Naive thymus-derived CD4-positive, alpha-beta T cell (primary cell): ENCODE data around the gene SLC36A2. TPM values are rescaled to one million over a fixed set of nuclear protein-coding genes. Genes with fewer than 3 reads are reported as not detected.
A peak's percentile ranks its signal among the peaks of the same experiment; 100 is the strongest.
"Not testable (repeated sequence)": the region's sequence is repeated elsewhere in the genome, so short reads cannot be mapped to it uniquely, and the experiment has no call there.

Experiments used
- ATAC-seq: fragments of 150-1000 bp; cut with Tn5 transposase; 2 replicates; pipeline ENCODE4 v1.10.0; 2021; ENCODE audit warnings: mild to moderate bottlenecking, moderate library complexity
- CTCF ChIA-PET: fragments of 350-600 bp; sonication (Branson Sonifier 250); formaldehyde crosslinking; loops from one replicate; lab custom pipeline; 2021; ENCODE audit warnings: antibody characterized with exemption; lab: Charles Lee
- POLR2A ChIA-PET: fragments of 350-600 bp; sonication (Branson Sonifier 250); formaldehyde crosslinking; loops from one replicate; lab custom pipeline; 2021; ENCODE audit warnings: antibody characterized with exemption, inconsistent platforms; lab: Charles Lee
- DNase-seq, 9 donors: peaks; one replicate each; pipeline versions ENCODE4 v3.0.0 to v3.0.0-alpha.2; 2020 to 2022; ENCODE audit warnings: mixed read lengths in 1 of 9
- H3K27ac ChIP-seq: one replicate; pipeline ENCODE4 v1.7.0; 2013; ENCODE audit warnings: mild to moderate bottlenecking, low read depth, low read length, moderate library complexity
- H3K27me3 ChIP-seq, 2 donors: one replicate each; pipeline ENCODE4 v1.7.0; 2013; ENCODE audit warnings: low read length in 2 of 2, mild to moderate bottlenecking in 2 of 2, moderate library complexity in 2 of 2; ENCODE audit not compliant: control insufficient read depth in 2 of 2, insufficient read depth in 2 of 2
- H3K36me3 ChIP-seq, 3 experiments: 1 replicate in 2 of 3; 2 replicates in 1 of 3; pipeline ENCODE4 v1.7.0; 2013; ENCODE audit warnings: low read length in 3 of 3, mild to moderate bottlenecking in 3 of 3, moderate library complexity in 1 of 3; ENCODE audit not compliant: insufficient read depth in 3 of 3, control insufficient read depth in 2 of 3
- H3K4me1 ChIP-seq, 2 donors: one replicate each; pipeline ENCODE4 v1.7.0; 2013; ENCODE audit warnings: low read length in 2 of 2, mild to moderate bottlenecking in 2 of 2, moderate library complexity in 1 of 2; ENCODE audit not compliant: control insufficient read depth in 2 of 2, insufficient read depth in 2 of 2
- H3K4me3 ChIP-seq: 2 replicates; pipeline ENCODE4 v1.7.0; 2013; ENCODE audit warnings: mild to moderate bottlenecking, low read length
- H3K9me3 ChIP-seq, 3 experiments: 1 replicate in 2 of 3; 2 replicates in 1 of 3; pipeline ENCODE4 v1.7.0; 2013; ENCODE audit warnings: low read length in 3 of 3; ENCODE audit not compliant: control insufficient read depth in 2 of 3
- H3K27ac Mint-ChIP-seq, 9 donors: one replicate each; pipeline ENCODE4 v1.8.0; 2020 to 2022; ENCODE audit warnings: mixed read lengths in 9 of 9, mild to moderate bottlenecking in 8 of 9, moderate library complexity in 5 of 9, inconsistent platforms in 2 of 9
- H3K27me3 Mint-ChIP-seq, 5 donors: one replicate each; pipeline ENCODE4 v1.8.0; 2021 to 2022; ENCODE audit warnings: mixed read lengths in 5 of 5, mild to moderate bottlenecking in 1 of 5
- H3K36me3 Mint-ChIP-seq, 5 donors: one replicate each; pipeline ENCODE4 v1.8.0; 2020 to 2022; ENCODE audit warnings: mixed read lengths in 5 of 5, mild to moderate bottlenecking in 3 of 5, inconsistent platforms in 1 of 5
- H3K4me1 Mint-ChIP-seq, 7 donors: one replicate each; pipeline ENCODE4 v1.8.0; 2020 to 2022; ENCODE audit warnings: mixed read lengths in 7 of 7, mild to moderate bottlenecking in 3 of 7, inconsistent platforms in 1 of 7
- H3K4me3 Mint-ChIP-seq, 10 donors: one replicate each; pipeline ENCODE4 v1.8.0; 2020 to 2022; ENCODE audit warnings: mild to moderate bottlenecking in 10 of 10, mixed read lengths in 10 of 10, moderate library complexity in 6 of 10, inconsistent platforms in 2 of 10
- H3K9me3 Mint-ChIP-seq, 11 donors: one replicate each; pipeline ENCODE4 v1.8.0; 2020 to 2022; ENCODE audit warnings: mixed read lengths in 11 of 11, mild to moderate bottlenecking in 4 of 11, inconsistent platforms in 1 of 11, moderate library complexity in 1 of 11
- intact Hi-C, 2 donors: fragments of 100-400 bp; cut with micrococcal nuclease; formaldehyde crosslinking; loops; one replicate each; pipeline ENCODE4 v1.15.1; 2023
- polyA plus RNA-seq, 2 donors: library from polyadenylated mRNA; unstranded; fragments of 300-500 nt; fragmentation: Illumina TruSeq; gene quantifications; one replicate each; pipeline ENCODE4 v1.2.3, GENCODE V29; 2021
- total RNA-seq, 6 experiments: library from RNA in 5 of 6; stranded (reverse) in 5 of 6; gene quantifications; 1 replicate in 5 of 6; 2 replicates in 1 of 6; pipeline ENCODE4 v1.2.3 and lab custom pipeline; 2021 to 2026

SLC36A2 gene
- total and polyA plus RNA-seq, 7 experiments from 2014 or later = not detected

DNA sequence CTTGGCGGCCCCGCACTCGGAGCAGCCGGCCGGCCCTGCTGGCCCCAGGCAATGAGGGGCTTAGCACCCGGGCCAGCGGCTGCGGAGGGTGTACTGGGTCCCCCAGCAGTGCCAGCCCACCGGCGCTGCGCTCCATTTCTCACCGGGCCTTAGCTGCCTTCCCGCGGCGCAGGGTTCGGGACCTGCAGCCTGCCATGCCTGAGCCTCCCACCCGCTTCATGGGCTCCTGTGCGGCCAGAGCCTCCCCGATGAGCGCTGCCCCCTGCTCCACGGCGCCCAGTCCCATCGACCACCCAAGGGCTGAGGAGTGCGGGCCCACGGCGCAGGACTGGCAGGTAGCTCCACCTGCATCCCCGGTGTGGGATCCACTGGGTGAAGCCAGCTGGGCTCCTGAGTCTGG is 38.1 kb downstream of the SLC36A2 start:
- H3K4me3 Mint-ChIP-seq, intact Hi-C loops, ATAC-seq, CTCF ChIA-PET, H3K9me3 ChIP-seq, DNase-seq, POLR2A ChIA-PET, H3K27ac ChIP-seq, H3K27ac Mint-ChIP-seq, H3K4me1 Mint-ChIP-seq, H3K4me3 ChIP-seq, H3K27me3 ChIP-seq, H3K36me3 ChIP-seq, H3K4me1 ChIP-seq: not testable (repeated sequence)
- Mint-ChIP-seq H3K9me3 (peaks cover 9 to 23% (median 13%) of the 10 kb centered on the region in 11 donors), H3K27me3 (peaks cover 0 to 32% (median 25%) of the 10 kb centered on the region in 5 donors), H3K36me3 (peaks cover 0 to 13% (median 5%) of the 10 kb centered on the region in 5 donors)

GRCh38 chr5:151303666-151304065 is 43.7 kb downstream of the SLC36A2 start, which contains the start of gene SLC36A3:
TSS of gene SLC36A3 (minus strand) at chr5:151303766. CDS start at chr5:151303354, 412 bp downstream.
- Histone ChIP-seq H3K4me3 (no peak within 1 kb of the TSS), H3K27ac (no peak within 1 kb of the TSS), H3K9me3 (no peaks in the 10 kb centered on the region), H3K4me1 (no peaks in the 10 kb centered on the region), H3K27me3 (no peaks in the 10 kb centered on the region), H3K36me3 (no peaks in the 10 kb centered on the region)
- H3K36me3 Mint-ChIP-seq = no peaks in the 10 kb centered on the region
- H3K9me3 Mint-ChIP-seq = peaks cover 0 to 6% (median 0%) of the 10 kb centered on the region in 11 donors
- ATAC-seq (no peak), DNase-seq (no peak)
- H3K4me1 Mint-ChIP-seq = peaks cover 0 to 5% (median 0%) of the 10 kb centered on the region in 7 donors
- H3K4me3 Mint-ChIP-seq = no peak within 1 kb of the TSS
- ChIA-PET POLR2A (no interaction called here), CTCF (no interaction called here)
- peak within 1 kb of the TSS in 1 of 9 donors; percentile 74 for H3K27ac Mint-ChIP-seq
- H3K27me3 Mint-ChIP-seq = peaks cover 0 to 53% (median 36%) of the 10 kb centered on the region in 5 donors
- intact Hi-C loops = no loop called here

DNA sequence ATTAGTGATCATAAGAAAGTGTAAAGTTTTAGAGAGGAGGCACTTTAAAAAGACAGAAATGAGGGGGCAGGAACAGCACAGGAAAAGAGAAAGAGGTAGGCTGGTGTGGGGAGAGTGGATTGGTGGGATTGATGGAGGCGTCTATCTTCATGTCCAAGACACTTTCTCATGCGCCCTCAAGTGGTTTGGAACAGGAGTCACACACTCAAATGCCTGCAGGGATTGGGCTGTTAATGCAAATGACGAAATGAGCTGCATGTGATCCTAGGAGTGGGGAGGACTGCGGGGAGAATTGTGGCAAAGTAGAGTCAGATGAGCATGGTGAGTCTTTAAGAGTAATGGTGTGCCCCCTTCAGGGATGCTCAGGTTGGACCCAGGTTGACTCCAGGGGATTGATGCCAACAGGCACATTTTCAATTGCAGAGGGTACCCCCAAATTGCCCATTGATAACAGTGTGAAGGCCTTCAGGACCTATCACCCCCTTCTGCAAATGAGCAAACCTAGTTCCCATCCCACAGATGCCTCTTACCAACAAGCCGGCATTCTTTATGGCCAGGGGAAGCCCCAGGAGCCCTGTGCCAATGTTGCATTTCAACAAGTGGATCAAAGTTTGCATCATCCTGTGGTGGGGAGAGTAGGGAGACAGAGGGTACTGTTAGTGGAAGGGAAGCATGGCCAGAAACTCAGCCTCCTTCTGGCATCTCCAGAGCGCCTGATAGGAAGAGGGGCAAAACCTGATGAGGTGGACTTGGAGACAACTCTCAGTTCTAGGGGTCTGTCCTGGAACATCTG is 49.1 kb downstream of the SLC36A2 start:
- ATAC-seq = no peak
- H3K4me1 ChIP-seq = no peaks in the 10 kb centered on the region
- H3K9me3 ChIP-seq = no peaks in the 10 kb centered on the region
- CTCF ChIA-PET = interaction anchor here (1.5 kb wide), 1 partner anchor 246 kb away, joined by 3 read pairs; no protein-coding TSS in a partner anchor
- DNase-seq = peak in 3 of 9 donors; percentile 10 to 21 (median 14)
- intact Hi-C loops = loop anchor here in 1 of 2 donors (1.0 to 5.0 kb wide), 2 partner anchors 76 to 133 kb away; partner anchors contain the start of gene CCDC69
- no peaks in the 10 kb centered on the region for H3K36me3 ChIP-seq
- Mint-ChIP-seq H3K4me1 (peaks cover 0 to 9% (median 0%) of the 10 kb centered on the region in 7 donors), H3K36me3 (no peaks in the 10 kb centered on the region), H3K4me3 (no peak overlapping the region), H3K27me3 (peaks cover 8 to 35% (median 26%) of the 10 kb centered on the region in 5 donors), H3K9me3 (peaks cover 0 to 2% (median 0%) of the 10 kb centered on the region in 11 donors), H3K27ac (no peak overlapping the region)
- no peaks in the 10 kb centered on the region for H3K27me3 ChIP-seq
- no peak overlapping the region for H3K27ac ChIP-seq
- no peak overlapping the region for H3K4me3 ChIP-seq
- POLR2A ChIA-PET = no interaction called here

DNA sequence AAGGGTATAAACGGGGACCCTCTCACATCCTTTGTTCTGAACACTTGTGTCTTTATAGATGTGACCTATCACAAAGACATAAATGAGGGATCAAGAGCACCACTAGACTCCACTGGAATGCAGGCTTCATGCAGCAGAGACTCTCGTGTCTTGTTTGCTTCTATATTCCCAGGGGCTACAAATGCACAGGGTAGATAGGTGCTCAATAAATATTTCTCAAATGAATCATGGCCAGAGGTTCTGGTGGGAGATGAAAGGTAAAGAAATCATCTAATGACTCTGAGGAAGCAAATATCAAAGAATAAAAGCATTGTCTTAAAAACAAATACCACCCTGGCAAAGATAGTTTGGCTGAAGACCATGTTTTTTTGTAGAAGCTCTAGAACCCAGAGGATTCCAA is 50.4 kb downstream of the SLC36A2 start:
- DNase-seq (no peak), ATAC-seq (no peak)
- CTCF ChIA-PET = interaction anchor here (0.7 to 1.5 kb wide), 2 partner anchors 180 to 244 kb away, joined by 3 read pairs; no protein-coding TSS in a partner anchor
- POLR2A ChIA-PET = no interaction called here
- H3K27me3 ChIP-seq = no peaks in the 10 kb centered on the region
- intact Hi-C loops = loop anchor here in 1 of 2 donors (5.0 kb wide), 1 partner anchor 75 kb away; the partner anchor contains the start of gene CCDC69
- peaks cover 0 to 2% (median 0%) of the 10 kb centered on the region in 11 donors for H3K9me3 Mint-ChIP-seq
- peaks cover 0 to 9% (median 0%) of the 10 kb centered on the region in 7 donors for H3K4me1 Mint-ChIP-seq
- no peaks in the 10 kb centered on the region for H3K36me3 ChIP-seq
- H3K27ac Mint-ChIP-seq = no peak overlapping the region
- H3K4me3 Mint-ChIP-seq = no peak overlapping the region
- H3K9me3 ChIP-seq = no peaks in the 10 kb centered on the region
- H3K27ac ChIP-seq = no peak overlapping the region
- H3K36me3 Mint-ChIP-seq = no peaks in the 10 kb centered on the region
- no peaks in the 10 kb centered on the region for H3K4me1 ChIP-seq
- H3K27me3 Mint-ChIP-seq = peaks cover 8 to 30% (median 21%) of the 10 kb centered on the region in 5 donors
- no peak overlapping the region for H3K4me3 ChIP-seq

DNA sequence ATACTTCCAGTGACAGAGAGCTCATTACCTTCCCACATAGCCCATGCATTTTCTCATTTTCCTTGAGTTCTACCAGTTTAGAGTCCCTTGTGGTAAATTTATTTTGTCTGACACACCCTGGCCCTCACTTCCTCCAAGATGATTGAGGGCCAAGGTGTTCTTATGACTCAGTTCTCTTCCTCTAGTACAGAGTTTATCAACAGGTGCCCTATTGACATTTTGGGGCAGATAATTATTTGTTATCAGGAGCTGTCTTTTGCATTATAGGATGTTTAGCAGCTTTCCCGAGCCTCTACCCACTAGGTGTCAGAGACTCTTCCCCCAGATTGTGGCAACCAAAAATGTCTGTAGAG is 50.9 kb downstream of the SLC36A2 start:
- Histone ChIP-seq H3K27me3 (no peaks in the 10 kb centered on the region), H3K27ac (no peak overlapping the region), H3K4me1 (no peaks in the 10 kb centered on the region), H3K36me3 (no peaks in the 10 kb centered on the region), H3K9me3 (no peaks in the 10 kb centered on the region), H3K4me3 (no peak overlapping the region)
- POLR2A ChIA-PET = no interaction called here
- Mint-ChIP-seq H3K4me1 (peaks cover 0 to 9% (median 0%) of the 10 kb centered on the region in 7 donors), H3K36me3 (no peaks in the 10 kb centered on the region), H3K27ac (no peak overlapping the region), H3K9me3 (peaks cover 0 to 2% (median 0%) of the 10 kb centered on the region in 11 donors), H3K4me3 (no peak overlapping the region), H3K27me3 (peaks cover 8 to 26% (median 18%) of the 10 kb centered on the region in 5 donors)
- CTCF ChIA-PET = no interaction called here
- intact Hi-C loops = loop anchor here in 1 of 2 donors (5.0 kb wide), 1 partner anchor 74 kb away; the partner anchor contains the start of gene CCDC69
- DNase-seq (no peak), ATAC-seq (no peak)

- intact Hi-C loops = loop anchor here in 1 of 2 donors (5.0 kb wide), 1 partner anchor 74 kb away; the partner anchor contains the start of gene CCDC69
- Histone ChIP-seq H3K27ac (no peak overlapping the region), H3K9me3 (no peaks in the 10 kb centered on the region), H3K4me1 (no peaks in the 10 kb centered on the region), H3K27me3 (no peaks in the 10 kb centered on the region), H3K36me3 (no peaks in the 10 kb centered on the region), H3K4me3 (no peak overlapping the region)
- ChIA-PET CTCF (no interaction called here), POLR2A (no interaction called here)
- peaks cover 8 to 21% (median 13%) of the 10 kb centered on the region in 5 donors for H3K27me3 Mint-ChIP-seq
- ATAC-seq = peak; percentile 26
- H3K4me3 Mint-ChIP-seq = no peak overlapping the region
- peaks cover 0 to 4% (median 0%) of the 10 kb centered on the region in 11 donors for H3K9me3 Mint-ChIP-seq
- no peaks in the 10 kb centered on the region for H3K36me3 Mint-ChIP-seq
- H3K4me1 Mint-ChIP-seq = peaks cover 0 to 9% (median 0%) of the 10 kb centered on the region in 7 donors
- DNase-seq = no peak
- H3K27ac Mint-ChIP-seq = no peak overlapping the region
These were observed 51.4 kb downstream of the SLC36A2 start for GRCh38 chr5:151295791-151296477.
